ENCODE measurements around the gene ZNF277. TPM values are rescaled to one million over a fixed set of nuclear protein-coding genes. Genes with fewer than 3 reads are reported as not detected.

Gene ZNF277
- polyA plus RNA-seq, 1 donor (not counting 4 experiments of a cell fraction or from before 2014, with no cell fraction given), result 20.2 TPM

GRCh38 chr7:112225006-112225405 is 18.5 kb downstream of the ZNF277 start:
- DNase-seq (ENCODE audit: low read depth, low spot score) (no peak), FAIRE-seq (no peak)
- Histone ChIP-seq H3K9me3 (ENCODE audit: control insufficient read depth, low read depth, low read length) (no peaks in the 10 kb centered on the region), H3K4me2 (ENCODE audit: control insufficient read depth, extremely low read depth, insufficient read depth, low read depth, low read length) (no peak overlapping the region), H3K4me1 (ENCODE audit: control insufficient read depth, extremely low read depth, insufficient read depth, low read length) (peaks cover 14% of the 10 kb centered on the region), H3K79me2 (ENCODE audit: control insufficient read depth, insufficient read depth, low read length) (peaks cover 37% of the 10 kb centered on the region), H3K4me3 (ENCODE audit: control insufficient read depth in 2 of 3, extremely low read depth in 1 of 3, insufficient read depth in 2 of 3, low read depth in 1 of 3, low read length in 3 of 3) (no peak overlapping the region), H3K9me1 (ENCODE audit: control insufficient read depth, extremely low read depth, insufficient read depth, low read length) (no peaks in the 10 kb centered on the region), H4K20me1 (ENCODE audit: control insufficient read depth, extremely low read depth, insufficient read depth, low read length) (peaks cover 3% of the 10 kb centered on the region), H3K36me3 (ENCODE audit: control insufficient read depth in 2 of 2, extremely low read depth in 1 of 2, insufficient read depth in 2 of 2, low read length in 2 of 2) (no peaks in the 10 kb centered on the region), H3K27me3 (ENCODE audit: control insufficient read depth, extremely low read depth, insufficient read depth, low read length) (no peaks in the 10 kb centered on the region), H2AFZ (ENCODE audit: control insufficient read depth, low read length) (no peak overlapping the region), H3K9ac (ENCODE audit: control insufficient read depth, extremely low read depth, insufficient read depth, low read length) (no peak overlapping the region), H3K27ac (ENCODE audit: control insufficient read depth, insufficient read depth, low read length) (no peak overlapping the region)
- dilution Hi-C loops (cut with MboI; ENCODE audit: extremely low pct_ligation_motif_present, low sequenced_read_pairs), result no loop called here
- TF ChIP-seq, protein P1, sequence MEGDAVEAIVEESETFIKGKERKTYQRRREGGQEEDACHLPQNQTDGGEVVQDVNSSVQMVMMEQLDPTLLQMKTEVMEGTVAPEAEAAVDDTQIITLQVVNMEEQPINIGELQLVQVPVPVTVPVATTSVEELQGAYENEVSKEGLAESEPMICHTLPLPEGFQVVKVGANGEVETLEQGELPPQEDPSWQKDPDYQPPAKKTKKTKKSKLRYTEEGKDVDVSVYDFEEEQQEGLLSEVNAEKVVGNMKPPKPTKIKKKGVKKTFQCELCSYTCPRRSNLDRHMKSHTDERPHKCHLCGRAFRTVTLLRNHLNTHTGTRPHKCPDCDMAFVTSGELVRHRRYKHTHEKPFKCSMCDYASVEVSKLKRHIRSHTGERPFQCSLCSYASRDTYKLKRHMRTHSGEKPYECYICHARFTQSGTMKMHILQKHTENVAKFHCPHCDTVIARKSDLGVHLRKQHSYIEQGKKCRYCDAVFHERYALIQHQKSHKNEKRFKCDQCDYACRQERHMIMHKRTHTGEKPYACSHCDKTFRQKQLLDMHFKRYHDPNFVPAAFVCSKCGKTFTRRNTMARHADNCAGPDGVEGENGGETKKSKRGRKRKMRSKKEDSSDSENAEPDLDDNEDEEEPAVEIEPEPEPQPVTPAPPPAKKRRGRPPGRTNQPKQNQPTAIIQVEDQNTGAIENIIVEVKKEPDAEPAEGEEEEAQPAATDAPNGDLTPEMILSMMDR (optimal IDR thresholded peaks at IDR 0.05 in 1 of 3, IDR thresholded peaks at IDR 0.05 in 1 of 3, conservative IDR thresholded peaks at IDR 0.05 in 1 of 3; ENCODE audit: extremely low read depth in 1 of 3, insufficient read depth in 2 of 3, low read length in 3 of 3), result no peak
- TF ChIP-seq EZH2 (IDR thresholded peaks at IDR 0.05; ENCODE audit: low read length), result no peak

- peak; percentile 36 for DNase-seq (ENCODE audit: low read depth, low spot score)
These were observed 20.3 kb downstream of the ZNF277 start for GRCh38 chr7:112226701-112227276.

More at GRCh38 chr7:112226701-112227276, 20.3 kb downstream of the ZNF277 start:
- H3K4me2 ChIP-seq (ENCODE audit: control insufficient read depth, extremely low read depth, insufficient read depth, low read depth, low read length), result peak overlapping the region; percentile 58
- H3K27ac ChIP-seq (ENCODE audit: control insufficient read depth, insufficient read depth, low read length), result peak overlapping the region; percentile 18
- H3K4me3 ChIP-seq (ENCODE audit: control insufficient read depth in 2 of 3, extremely low read depth in 1 of 3, insufficient read depth in 2 of 3, low read depth in 1 of 3, low read length in 3 of 3), result no peak overlapping the region
- no peaks in the 10 kb centered on the region for H3K36me3 ChIP-seq (ENCODE audit: control insufficient read depth in 2 of 2, extremely low read depth in 1 of 2, insufficient read depth in 2 of 2, low read length in 2 of 2)
- H4K20me1 ChIP-seq (ENCODE audit: control insufficient read depth, extremely low read depth, insufficient read depth, low read length), result peaks cover 3% of the 10 kb centered on the region
- FAIRE-seq, result peak; percentile 84
- no peaks in the 10 kb centered on the region for H3K9me3 ChIP-seq (ENCODE audit: control insufficient read depth, low read depth, low read length)
- H3K9ac ChIP-seq (ENCODE audit: control insufficient read depth, extremely low read depth, insufficient read depth, low read length), result no peak overlapping the region
- no peaks in the 10 kb centered on the region for H3K27me3 ChIP-seq (ENCODE audit: control insufficient read depth, extremely low read depth, insufficient read depth, low read length)
- no peaks in the 10 kb centered on the region for H3K9me1 ChIP-seq (ENCODE audit: control insufficient read depth, extremely low read depth, insufficient read depth, low read length)
- H3K79me2 ChIP-seq (ENCODE audit: control insufficient read depth, insufficient read depth, low read length), result peaks cover 30% of the 10 kb centered on the region
- no peak overlapping the region for H2AFZ ChIP-seq (ENCODE audit: control insufficient read depth, low read length)
- H3K4me1 ChIP-seq (ENCODE audit: control insufficient read depth, extremely low read depth, insufficient read depth, low read length), result peaks cover 14% of the 10 kb centered on the region
- TF ChIP-seq, protein P1 (optimal IDR thresholded peaks at IDR 0.05 in 1 of 3, IDR thresholded peaks at IDR 0.05 in 1 of 3, conservative IDR thresholded peaks at IDR 0.05 in 1 of 3; ENCODE audit: extremely low read depth in 1 of 3, insufficient read depth in 2 of 3, low read length in 3 of 3), result no peak
- TF ChIP-seq EZH2 (IDR thresholded peaks at IDR 0.05; ENCODE audit: low read length), result no peak
- dilution Hi-C loops (cut with MboI; ENCODE audit: extremely low pct_ligation_motif_present, low sequenced_read_pairs), result no loop called here
